Measurements from ENCODE around the gene ELF2.
"Not testable (repeated sequence)": the region's sequence is repeated elsewhere in the genome, so short reads cannot be mapped to it uniquely, and the experiment has no call there.

Gene ELF2

DNA sequence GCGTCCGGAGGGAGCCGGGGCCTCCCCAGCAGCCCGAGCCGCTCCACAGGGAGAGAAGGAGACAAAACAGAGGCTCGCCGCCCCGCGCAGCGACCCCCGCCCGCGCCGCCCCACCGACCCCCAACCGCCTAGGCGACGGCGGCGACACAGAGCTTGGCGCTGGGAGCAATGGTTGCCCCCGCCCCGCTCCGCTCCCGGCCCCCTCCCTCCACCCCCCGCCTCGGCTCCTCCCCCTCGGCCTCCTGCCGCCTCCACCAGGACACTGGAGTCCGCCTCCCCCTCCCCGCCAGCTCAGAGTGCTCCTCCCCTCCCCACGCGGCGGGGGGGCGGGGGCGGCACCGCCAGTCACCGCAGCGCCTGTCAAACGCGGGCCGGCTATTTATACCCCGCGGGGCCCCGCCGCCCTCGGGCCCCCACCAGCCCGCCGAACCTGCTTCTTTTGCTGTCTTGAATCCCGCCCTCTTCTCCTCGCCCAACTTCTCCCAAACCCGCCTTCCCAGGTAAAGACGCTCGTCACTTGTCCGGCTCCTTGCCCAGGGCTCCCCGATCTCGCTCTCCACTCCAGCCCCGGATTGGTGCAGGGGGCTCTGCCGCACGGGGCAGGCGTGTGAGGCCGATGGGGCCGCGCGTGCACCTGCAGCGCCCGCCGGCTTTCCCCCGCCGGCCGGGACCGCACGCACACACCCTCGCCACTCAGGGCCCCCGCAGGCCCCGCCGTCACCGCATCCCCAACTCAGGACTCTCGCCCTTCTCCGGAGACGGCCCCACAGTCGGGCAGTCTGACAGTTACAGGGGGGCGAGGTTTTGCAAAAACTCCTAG, at the start of gene ELF2:
TSS of gene ELF2 (minus strand) at position 170 of the 820 bp plus-strand sequence. CDS start 39,517 bp downstream, outside the sequence.
- DNase-seq (ENCODE audit: low read depth): peak; percentile 68

DNA sequence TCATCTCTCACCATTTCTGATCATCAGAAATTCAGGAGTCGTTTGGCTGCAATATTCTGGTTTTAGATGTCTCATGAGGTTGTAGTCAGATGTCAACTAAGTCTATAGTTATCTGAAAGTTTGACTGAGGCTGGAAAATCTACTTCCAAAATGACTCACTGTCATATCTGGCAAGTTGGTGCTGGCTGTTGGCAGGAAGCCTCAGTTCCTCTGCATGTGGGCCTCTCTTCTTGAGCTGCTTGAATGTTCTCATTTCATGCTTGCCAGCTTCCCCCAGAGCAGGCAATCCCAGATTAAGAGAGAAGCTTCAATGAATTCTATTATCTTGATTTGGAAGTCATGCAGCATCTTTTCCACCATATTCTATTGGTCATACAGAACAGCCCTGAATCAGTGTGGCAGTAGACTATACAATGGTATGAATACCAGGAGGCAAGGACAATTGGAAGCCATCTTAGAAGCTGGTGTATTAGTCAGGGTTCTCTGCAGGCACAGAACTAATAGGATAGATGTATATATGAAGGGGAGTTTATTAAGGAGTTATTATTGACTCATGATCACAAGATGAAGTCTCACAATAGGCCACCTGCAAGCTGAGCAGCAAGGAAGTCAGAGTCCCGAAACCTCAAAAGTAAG, 46.8 kb upstream of the ELF2 start:
- H3K4me3 ChIP-seq (ENCODE audit: low read depth, low read length): no peak overlapping the region
- peak; percentile 45 for DNase-seq (ENCODE audit: low read depth)

More for the DNA sequence above, at the start of gene ELF2:
- H3K4me3 ChIP-seq (ENCODE audit: low read depth, low read length): peak within 1 kb of the TSS; percentile 91

DNA sequence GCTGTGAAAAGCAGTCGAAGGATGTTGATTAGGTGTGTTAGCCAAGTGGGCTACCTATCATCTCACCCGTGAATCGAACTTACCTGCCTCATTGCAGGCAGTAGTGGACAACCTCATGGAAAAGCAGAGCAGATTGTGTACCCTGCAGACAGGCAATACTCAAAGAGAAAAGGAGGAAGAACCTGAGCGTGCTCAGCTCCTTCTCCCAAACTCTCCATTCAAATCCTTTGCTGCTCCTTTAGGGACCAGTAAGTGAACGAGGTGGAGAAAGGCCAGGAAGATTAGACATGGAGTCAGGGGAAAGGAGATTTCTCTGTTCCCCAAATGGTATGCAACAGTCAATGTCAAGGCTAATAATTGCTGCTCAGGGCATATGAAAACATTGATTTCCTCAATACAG, 45.2 kb upstream of the ELF2 start:
- no peak overlapping the region for H3K4me3 ChIP-seq (ENCODE audit: low read depth, low read length)
- no peak for DNase-seq (ENCODE audit: low read depth)

DNA sequence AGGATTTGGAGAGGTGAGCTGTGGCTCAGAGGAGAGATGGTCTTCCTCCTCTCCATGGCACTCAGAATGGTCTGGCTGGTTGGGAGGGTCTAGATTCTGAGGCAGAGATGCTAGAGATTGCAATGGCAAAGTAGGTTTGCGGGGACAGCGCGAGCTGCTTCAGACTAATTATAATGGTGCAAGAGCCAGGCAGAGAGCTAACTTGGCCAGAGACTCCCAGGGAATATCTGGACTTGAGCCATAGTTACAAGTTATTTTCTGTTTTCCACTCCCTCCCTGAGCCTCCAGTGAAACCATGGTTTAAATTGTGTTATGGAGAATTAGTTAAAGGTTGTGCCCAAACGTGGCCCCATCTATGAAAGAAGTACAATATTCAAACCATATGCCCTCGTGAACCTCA, 44.7 kb upstream of the ELF2 start:
- H3K4me3 ChIP-seq (ENCODE audit: low read depth, low read length): no peak overlapping the region
- no peak for DNase-seq (ENCODE audit: low read depth)

DNA sequence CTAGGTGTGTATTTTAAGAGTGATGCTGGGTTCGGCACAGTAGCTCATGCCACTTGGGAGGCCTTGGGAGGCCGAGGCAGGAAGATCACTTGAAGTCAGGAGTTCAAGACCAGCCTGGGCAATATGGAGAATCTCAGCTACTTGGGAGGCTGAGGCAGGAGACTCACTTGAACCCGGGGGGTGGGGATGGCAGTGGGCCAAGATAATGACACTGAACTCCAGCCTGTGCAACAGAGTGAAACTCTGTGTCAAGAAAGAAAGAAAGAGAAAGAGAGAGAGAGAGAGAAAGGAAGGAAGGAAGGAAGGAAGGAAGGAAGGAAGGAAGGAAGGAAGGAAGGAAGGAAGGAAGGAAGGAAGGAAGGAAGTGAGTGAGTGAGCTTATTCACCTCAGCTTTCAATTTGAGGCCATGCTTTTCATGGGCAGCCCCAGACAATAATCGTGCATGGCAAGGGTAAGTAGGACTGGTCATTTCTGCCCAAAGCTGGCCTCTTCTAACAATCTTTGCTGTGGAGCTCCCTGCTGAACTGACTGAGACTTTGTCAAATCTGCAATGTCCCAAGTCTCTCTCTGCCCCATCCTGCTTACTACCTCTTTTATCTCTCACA, 42.5 kb upstream of the ELF2 start:
- H3K4me3 ChIP-seq (ENCODE audit: low read depth, low read length): no peak overlapping the region
- DNase-seq (ENCODE audit: low read depth): no peak

DNA sequence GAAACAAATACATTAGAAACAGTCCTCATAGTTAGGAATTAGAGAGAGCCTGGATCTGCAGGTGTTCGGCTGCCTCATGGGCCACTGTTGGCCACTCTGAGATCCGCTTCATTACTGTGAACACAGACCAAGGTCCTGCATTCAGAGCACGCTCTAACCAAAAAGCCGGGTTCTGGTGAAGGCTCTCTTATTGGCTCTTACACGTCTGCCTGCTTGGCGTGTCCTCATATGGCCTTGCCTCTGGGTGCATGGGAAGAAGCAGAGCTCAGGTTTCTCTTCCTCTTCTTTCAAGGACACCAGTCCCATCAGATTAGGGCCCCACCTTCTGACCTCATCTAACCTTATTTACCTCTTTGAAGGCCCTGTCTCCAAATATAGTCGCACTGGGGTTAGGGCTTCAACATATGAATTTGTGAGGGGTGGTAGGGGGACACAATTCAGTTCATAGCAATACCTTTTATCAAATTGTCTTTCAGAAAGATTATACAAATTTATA, 37.1 kb upstream of the ELF2 start:
- no peak overlapping the region for H3K4me3 ChIP-seq (ENCODE audit: low read depth, low read length)
- DNase-seq (ENCODE audit: low read depth): no peak

DNA sequence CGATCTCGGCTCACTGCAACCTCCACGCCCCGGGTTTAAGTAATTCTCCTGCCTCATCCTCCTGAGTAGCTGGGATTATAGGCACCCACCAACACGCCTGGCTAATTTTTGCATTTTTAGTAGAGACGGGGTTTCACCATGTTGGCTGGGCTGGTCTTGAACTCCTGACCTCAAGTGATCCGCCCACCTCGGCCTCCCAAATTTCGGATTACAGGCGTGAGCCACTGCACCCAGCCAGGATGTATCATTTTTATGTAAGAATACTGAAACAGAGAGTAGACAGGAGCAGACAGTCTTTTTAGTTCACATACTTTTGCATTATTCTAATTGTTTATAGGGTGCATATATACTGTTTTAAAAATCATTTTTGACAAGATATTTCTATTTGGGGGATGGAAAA, 36.6 kb upstream of the ELF2 start:
- H3K4me3 ChIP-seq (ENCODE audit: low read depth, low read length); DNase-seq (ENCODE audit: low read depth): not testable (repeated sequence)

DNA sequence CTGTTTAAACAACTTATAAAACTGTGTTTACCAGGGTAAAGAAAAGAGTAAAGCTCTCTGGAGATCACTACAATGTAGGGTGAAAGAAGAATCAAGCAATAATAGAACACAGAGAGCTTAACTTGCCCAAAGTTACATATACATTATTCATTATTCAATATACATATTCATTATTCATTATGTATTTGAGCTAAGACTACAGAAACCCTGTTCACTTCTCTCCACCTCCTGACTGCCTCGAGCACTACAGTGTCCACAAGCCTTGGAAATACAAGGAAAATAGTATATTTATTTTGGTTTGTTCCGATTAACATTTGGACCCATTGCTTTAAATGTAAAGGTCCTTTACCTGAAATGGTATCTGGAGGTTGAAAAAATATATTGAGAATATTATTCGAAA, 35.9 kb upstream of the ELF2 start:
- no peak overlapping the region for H3K4me3 ChIP-seq (ENCODE audit: low read depth, low read length)
- no peak for DNase-seq (ENCODE audit: low read depth)

DNA sequence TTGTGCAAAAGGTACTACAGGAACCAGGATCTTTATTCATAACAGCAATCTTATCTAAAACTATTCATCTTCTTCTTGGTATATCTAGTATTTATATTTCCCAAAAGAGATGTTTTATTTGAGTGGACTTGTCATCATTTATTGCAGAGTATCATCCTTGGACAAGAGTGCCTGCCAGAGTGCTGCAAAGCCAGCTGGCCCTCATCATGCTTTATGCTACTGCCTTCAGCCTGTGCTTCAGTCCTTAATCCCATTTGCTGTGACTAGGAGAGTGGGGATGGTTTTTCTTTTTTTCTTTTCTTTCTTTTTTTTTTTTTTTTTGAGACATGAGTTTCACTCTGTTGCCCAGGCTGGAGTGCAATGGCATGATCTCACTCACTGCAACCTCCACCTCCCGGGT, 33.5 kb upstream of the ELF2 start:
- DNase-seq (ENCODE audit: low read depth): no peak
- H3K4me3 ChIP-seq (ENCODE audit: low read depth, low read length): no peak overlapping the region

DNA sequence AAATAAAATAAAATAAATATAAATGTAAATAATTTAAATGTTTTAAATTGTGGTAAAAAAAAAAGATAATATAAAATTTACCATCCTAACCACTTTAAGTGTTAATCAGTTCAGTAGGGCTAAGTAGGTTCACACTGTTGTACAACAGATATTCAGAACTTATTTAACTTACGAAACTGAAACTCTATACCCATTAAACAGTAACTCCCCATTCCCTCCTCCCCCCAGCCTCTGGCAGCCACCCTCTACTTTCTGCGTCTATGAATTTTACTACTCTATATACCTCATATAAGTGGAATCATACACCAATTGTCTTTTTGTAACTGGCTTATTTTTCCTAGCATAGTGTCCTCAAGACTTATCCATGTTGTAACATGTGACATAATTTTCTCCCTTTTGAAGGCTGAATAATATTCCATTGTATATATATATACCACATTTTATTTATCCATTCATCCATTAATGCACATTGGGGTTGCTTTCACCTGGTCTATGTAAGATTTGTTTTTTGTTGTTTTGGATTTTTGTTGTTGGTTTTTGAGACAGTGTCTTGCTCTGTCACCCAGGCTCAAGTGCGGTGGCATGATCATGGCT, 32.5 kb upstream of the ELF2 start:
- no peak for DNase-seq (ENCODE audit: low read depth)

DNA sequence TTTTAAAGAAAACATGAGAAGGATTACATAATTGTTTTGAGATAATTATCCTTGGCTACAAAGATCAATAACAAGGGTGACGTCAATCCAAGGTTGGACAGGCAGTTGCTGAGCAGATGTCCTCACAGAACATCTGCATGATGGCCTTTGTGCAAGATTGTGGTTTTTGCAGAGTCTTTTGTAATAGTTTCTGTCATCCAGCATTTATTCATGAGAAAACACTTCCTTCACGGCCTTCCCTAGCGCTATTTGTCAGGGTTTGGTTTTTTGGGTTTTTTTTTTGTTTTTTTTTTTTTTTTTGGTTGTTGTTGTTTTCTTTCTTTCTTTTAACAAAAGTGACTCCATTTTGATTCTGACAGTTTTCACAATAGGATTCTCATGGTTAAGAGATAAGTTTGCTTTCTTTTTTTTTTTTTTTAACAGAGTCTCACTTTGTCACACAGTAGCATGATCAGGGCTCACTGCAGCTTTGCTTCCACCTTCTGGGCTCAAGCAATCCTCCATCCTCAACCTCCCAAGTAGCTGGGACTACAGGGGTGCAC, 31.5 kb upstream of the ELF2 start:
- no peak overlapping the region for H3K4me3 ChIP-seq (ENCODE audit: low read depth, low read length)
- DNase-seq (ENCODE audit: low read depth): peak; percentile 82

More for the DNA sequence above, 32.5 kb upstream of the ELF2 start:
- no peak overlapping the region for H3K4me3 ChIP-seq (ENCODE audit: low read depth, low read length)

DNA sequence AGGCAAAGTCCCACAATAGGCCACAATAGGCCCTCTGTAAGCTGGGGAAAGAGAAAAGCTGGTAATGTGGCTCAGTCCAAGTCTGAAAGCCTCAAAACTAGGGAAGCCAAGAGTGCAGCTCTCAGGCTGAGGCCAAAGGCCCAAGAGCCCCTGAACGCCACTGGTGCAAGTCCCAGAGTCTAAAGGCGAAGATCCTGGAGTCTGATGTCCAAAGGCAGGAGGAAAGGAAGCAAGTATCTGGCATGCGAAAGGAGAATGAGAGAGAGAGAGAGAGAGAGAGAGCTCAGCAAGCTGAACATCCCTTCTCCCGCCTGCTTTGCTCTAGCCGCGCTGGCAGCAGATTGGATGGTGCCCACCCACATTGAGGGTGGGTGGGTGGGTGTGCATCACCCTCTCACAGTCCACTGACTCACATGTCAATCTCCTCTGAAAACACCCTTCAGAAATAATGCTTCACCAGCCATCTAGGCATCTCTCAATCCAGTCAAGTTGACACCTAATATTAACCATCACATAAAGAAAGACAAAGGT, 30.9 kb upstream of the ELF2 start:
- DNase-seq (ENCODE audit: low read depth): peak; percentile 4
- no peak overlapping the region for H3K4me3 ChIP-seq (ENCODE audit: low read depth, low read length)

DNA sequence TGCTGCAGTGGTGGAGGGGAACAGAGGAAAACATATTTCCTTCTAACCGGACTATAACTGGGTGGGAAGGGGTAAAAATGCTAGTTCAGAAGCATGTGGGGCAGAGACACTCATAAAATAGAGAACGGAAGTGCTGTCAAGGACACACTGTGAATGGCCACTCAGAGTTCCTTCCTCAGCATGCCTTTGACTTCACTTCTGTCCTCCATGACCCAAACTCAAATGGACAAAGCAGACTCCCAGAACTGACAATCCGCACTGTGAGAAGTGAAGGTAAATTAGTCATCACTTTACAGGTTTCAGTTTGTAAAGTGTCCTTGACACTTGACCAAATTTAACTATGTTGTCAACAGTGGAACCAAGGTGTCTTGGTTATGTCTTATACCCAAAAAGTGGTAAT, 30.2 kb upstream of the ELF2 start:
- H3K4me3 ChIP-seq (ENCODE audit: low read depth, low read length): no peak overlapping the region

DNA sequence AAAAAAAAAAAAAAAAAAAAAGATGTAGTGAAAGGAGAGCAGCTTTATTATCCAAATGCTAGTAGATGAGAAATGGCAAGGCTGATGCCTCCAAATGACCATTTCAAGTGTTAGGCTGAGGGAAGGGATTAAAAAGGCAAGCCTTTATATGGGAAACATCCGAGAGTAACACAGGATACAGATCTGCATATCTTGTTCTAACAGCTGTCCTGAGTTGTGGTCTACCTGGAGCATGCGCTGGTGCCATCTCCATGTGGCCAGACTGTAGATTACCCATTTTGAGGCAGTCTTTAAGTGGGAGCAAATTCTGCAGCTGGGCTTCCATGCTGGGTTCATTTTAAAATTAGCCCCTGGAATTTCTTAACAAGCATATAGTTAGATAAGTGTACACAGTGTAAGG, 26.0 kb upstream of the ELF2 start:
- no peak overlapping the region for H3K4me3 ChIP-seq (ENCODE audit: low read depth, low read length)
- DNase-seq (ENCODE audit: low read depth): no peak

More for the DNA sequence above, 30.2 kb upstream of the ELF2 start:
- no peak for DNase-seq (ENCODE audit: low read depth)

DNA sequence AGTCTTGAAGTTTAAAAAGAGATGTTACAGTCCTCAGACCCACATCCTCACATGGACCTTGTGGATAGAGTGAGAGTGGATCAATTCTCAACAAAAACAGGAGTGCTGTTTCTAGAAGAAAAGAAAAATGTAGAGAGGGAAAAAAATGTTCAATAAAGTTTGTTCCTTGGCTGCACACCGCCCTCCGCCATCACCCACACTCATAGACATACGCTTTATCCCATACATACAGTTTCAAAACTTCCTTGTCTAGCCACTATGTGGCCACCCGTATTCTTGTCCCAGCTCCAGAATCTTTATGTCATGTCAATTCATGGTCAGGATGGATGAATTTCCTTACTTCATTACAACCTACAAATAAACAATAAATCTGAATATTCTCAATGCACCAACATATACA, 23.5 kb upstream of the ELF2 start:
- H3K4me3 ChIP-seq (ENCODE audit: low read depth, low read length): no peak overlapping the region
- DNase-seq (ENCODE audit: low read depth): no peak

DNA sequence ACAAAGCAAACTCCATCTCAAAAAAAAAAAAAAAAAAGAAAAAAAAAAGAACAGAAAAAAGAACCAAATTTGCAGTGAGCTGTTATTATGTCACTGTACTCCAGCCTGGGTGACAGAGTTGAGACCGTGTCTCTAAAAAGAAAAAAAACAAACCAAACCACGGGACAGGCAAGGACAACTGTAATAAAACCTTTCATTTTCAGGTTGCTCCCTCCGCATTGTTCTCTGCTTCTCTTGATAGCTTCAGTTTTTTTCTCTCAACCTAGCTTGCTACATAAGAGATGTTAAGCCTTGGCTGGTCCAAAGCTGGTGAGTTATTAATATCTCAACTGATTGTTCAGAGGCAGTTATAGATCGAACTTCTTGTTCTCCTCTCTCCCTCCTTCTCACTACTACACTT, 23.1 kb upstream of the ELF2 start:
- no peak overlapping the region for H3K4me3 ChIP-seq (ENCODE audit: low read depth, low read length)
- no peak for DNase-seq (ENCODE audit: low read depth)

DNA sequence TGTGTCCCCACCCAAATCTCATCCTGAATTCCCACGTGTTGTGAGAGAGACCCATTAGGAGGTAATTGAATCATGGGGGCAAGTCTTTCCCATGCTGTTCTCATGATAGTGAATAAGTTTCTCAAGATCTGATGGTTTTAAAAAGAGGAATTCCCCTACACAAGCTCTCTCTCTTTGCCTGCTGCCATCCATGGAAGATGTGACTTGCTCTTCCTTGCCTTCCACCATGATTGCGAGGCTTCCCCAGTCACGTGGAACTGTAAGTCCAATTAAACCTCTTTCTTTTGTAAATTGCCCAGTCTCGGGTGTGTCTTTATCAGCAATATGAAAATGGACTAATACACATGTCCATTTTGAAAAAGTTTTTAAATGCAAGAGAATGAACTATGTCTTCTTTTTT, 20.2 kb upstream of the ELF2 start:
- not testable (repeated sequence) for DNase-seq (ENCODE audit: low read depth); H3K4me3 ChIP-seq (ENCODE audit: low read depth, low read length)

DNA sequence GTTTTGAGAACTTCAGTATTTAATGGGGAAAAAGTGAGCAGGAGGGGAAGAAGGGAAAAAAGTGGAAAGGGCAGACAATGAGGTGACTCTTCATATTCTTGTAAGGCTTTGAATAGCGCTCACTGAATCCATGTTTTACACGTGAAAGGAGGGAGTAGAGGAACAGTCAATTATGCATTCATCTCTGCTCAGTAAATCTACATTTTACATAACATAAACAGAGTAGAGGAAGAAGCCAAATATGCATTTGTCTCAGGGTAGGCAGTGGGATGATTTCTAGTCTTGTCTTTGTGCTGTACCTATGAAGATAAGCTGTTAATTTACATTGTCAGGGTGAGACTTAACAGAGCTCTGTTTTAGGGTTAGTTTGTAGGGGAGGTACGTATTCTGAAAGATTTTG, 19.4 kb upstream of the ELF2 start:
- no peak for DNase-seq (ENCODE audit: low read depth)
- no peak overlapping the region for H3K4me3 ChIP-seq (ENCODE audit: low read depth, low read length)

DNA sequence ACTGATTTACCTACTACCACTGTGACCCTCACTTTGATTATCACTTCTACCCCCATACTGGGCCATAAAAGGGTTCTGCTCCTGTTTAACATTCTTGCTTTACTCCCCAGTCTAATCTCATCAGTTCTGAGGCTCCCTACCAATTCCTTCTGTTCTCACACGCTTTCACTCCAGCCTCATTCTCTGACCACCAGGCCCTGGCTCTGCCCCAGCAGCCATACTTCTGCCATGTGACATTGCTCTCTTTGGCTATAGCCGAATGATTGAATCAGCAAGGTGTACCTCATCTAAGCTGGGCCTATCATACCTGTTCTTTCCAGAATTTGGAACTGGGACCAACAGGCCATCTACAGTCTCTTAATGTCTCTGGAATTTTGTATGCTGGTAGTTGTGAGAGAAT, 14.4 kb upstream of the ELF2 start:
- no peak for DNase-seq (ENCODE audit: low read depth)

DNA sequence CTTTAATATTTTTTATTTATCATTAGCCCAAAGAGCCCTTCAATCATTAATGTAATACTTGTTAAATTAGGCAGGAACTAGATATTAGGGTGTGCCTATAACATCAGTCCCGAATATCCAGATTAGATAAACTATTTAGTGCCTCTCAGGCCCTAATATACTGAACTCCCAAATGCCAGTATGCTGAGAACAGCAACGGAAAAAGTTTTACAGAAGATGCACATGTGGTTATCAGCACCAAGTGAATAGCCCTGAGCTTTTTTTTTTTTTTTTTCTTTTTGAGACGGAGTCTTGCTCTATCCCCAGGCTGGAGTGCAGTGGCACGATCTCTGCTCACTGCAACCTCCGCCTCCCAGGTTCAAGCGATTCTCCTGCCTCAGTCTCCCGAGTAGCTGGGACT, 13.0 kb upstream of the ELF2 start:
- no peak overlapping the region for H3K4me3 ChIP-seq (ENCODE audit: low read depth, low read length)
- no peak for DNase-seq (ENCODE audit: low read depth)

More for the DNA sequence above, 14.4 kb upstream of the ELF2 start:
- H3K4me3 ChIP-seq (ENCODE audit: low read depth, low read length): no peak overlapping the region

All from skeletal muscle cell (primary cell).